Psoas muscle (tissue), 8 donors: ENCODE measurements around the gene PCDHGA7. TPM values are rescaled to one million over a fixed set of nuclear protein-coding genes. Genes with fewer than 3 reads are reported as not detected.
"Not testable (repeated sequence)": the region's sequence is repeated elsewhere in the genome, so short reads cannot be mapped to it uniquely, and the experiment has no call there.

Experiments used
- ATAC-seq, 4 donors: fragments of 200-7000 bp; cut with Tn5 transposase; one replicate each; pipeline ENCODE4 v1.9.1; 2020; ENCODE audit warnings: moderate library complexity in 3 of 4, mild to moderate bottlenecking in 2 of 4
- DNase-seq, 2 donors: peaks; one replicate each; pipeline ENCODE4 v3.0.0-alpha.2; 2020
- H3K27ac ChIP-seq: fragments of 200-600 bp; one replicate; pipeline ENCODE4 v1.8.0; 2022
- H3K27me3 ChIP-seq, 3 donors: fragments of 200-600 bp in 1 of 3; one replicate each; pipeline versions ENCODE4 v1.6.1 to v1.8.0; 2013 to 2022; ENCODE audit warnings: low read length in 2 of 3, mild to moderate bottlenecking in 2 of 3, moderate library complexity in 1 of 3; ENCODE audit not compliant: insufficient read depth in 3 of 3
- H3K36me3 ChIP-seq, 2 donors: fragments of 200-600 bp in 1 of 2; one replicate each; pipeline versions ENCODE4 v1.6.1 to v1.8.0; 2013 to 2022; ENCODE audit warnings: low read depth in 1 of 2, mild to moderate bottlenecking in 1 of 2, moderate library complexity in 1 of 2; ENCODE audit not compliant: insufficient read depth in 1 of 2
- H3K4me1 ChIP-seq: fragments of 200-600 bp; one replicate; pipeline ENCODE4 v1.8.0; 2022
- H3K4me3 ChIP-seq: fragments of 200-600 bp; one replicate; pipeline ENCODE4 v1.8.0; 2022; ENCODE audit warnings: mild to moderate bottlenecking
- H3K9me3 ChIP-seq: fragments of 200-600 bp; one replicate; pipeline ENCODE4 v1.8.0; 2022
- WGBS, 3 donors: extraction: QIAGEN DNeasy Blood & Tissue Kit; methylation state at CpG; one replicate each; pipeline versions ENCODE4 v1.1.6 to v1.1.7; 2013; 5-methylcytosine and 5-hydroxymethylcytosine counted together
- intact Hi-C, 2 donors: fragments of 100-400 bp; cut with DNase I; formaldehyde crosslinking; loops; one replicate each; pipeline versions ENCODE4 v1.11.0 to v1.14.2; 2022
- polyA plus RNA-seq, 3 donors: library from polyadenylated mRNA; stranded (reverse); fragments of 200-250 nt; gene quantifications; one replicate each; pipeline ENCODE4 v1.2.3, GENCODE V29; 2013
- total RNA-seq, 4 donors: library from RNA; stranded (reverse); fragmentation: NEBNext Ultra II Directional in 2 of 4; extraction: Animal tissue kit (Norgen Biotek cat#: 25700) in 2 of 4; gene quantifications; one replicate each; pipeline versions ENCODE4 v1.2.1 to v1.2.4, GENCODE V29; 2021 to 2023
- TF ChIP-seq, protein P1 (sequence below): fragments of 200-600 bp; IDR thresholded peaks from one replicate; pipeline ENCODE4 v1.8.0; 2022; ENCODE audit warnings: antibody characterized with exemption
- donor health status: healthy with polysubstance abuse.
- donor health status: DM: no; HTN: no; CAD: no; lungs with moderate emphysema.
- donor health status: Bipolar disorder and iron deficiency.
- donor health status: healthy.
- donor health status: DM: yes; HTN: yes; CAD: no.
- donor health status: DM: no; HTN: no; CAD: no.
- donor health status: DM: no; HTN: no; CAD: no.
- donor health status: DM: yes; HTN: yes; CAD: no.

Gene PCDHGA7
- total and polyA plus RNA-seq, 7 donors, result 0.07 to 2.2 (median 0.97) TPM

DNA sequence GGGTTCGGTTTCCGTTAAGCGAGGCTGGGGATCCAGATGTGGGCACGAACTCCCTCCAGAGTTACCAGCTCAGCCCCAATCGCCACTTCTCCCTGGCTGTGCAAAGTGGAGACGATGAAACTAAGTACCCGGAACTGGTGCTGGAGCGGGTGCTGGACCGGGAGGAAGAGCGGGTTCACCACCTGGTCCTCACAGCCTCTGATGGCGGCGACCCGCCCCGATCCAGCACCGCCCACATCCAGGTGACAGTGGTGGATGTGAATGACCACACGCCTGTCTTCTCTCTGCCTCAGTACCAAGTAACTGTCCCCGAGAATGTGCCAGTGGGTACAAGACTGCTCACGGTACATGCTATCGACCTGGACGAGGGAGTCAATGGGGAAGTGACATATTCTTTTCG is 803 bp downstream of the PCDHGA7 start:
- ATAC-seq, result no peak
- TF ChIP-seq, protein P1, sequence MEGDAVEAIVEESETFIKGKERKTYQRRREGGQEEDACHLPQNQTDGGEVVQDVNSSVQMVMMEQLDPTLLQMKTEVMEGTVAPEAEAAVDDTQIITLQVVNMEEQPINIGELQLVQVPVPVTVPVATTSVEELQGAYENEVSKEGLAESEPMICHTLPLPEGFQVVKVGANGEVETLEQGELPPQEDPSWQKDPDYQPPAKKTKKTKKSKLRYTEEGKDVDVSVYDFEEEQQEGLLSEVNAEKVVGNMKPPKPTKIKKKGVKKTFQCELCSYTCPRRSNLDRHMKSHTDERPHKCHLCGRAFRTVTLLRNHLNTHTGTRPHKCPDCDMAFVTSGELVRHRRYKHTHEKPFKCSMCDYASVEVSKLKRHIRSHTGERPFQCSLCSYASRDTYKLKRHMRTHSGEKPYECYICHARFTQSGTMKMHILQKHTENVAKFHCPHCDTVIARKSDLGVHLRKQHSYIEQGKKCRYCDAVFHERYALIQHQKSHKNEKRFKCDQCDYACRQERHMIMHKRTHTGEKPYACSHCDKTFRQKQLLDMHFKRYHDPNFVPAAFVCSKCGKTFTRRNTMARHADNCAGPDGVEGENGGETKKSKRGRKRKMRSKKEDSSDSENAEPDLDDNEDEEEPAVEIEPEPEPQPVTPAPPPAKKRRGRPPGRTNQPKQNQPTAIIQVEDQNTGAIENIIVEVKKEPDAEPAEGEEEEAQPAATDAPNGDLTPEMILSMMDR, result no peak
- H3K9me3 ChIP-seq, result no peaks in the 10 kb centered on the region

DNA sequence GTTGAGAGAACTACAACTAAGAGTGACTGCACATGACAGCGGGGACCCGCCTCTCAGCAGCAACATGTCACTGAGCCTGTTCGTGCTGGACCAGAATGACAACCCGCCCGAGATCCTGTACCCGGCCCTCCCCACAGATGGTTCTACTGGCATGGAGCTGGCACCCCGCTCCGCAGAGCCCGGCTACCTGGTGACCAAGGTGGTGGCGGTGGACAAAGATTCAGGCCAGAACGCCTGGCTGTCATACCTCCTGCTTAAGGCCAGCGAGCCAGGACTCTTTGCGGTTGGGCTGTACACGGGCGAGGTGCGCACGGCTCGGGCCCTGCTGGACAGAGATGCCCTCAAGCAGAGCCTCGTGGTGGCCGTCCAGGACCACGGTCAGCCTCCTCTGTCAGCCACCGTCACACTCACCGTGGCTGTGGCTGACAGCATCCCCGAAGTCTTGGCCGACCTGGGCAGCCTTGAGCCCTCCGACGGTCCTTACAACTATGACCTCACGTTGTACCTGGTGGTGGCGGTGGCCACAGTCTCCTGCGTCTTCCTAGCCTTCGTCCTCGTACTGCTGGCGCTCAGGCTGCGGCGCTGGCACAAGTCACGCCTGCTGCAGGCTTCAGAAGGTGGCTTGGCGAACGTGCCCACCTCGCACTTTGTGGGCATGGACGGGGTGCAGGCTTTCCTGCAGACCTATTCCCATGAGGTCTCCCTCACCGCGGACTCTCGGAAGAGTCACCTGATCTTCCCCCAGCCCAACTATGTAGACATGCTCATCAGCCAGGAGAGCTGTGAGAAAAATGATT is 2.1 kb downstream of the PCDHGA7 start:
- no peaks in the 10 kb centered on the region for H3K9me3 ChIP-seq
- intact Hi-C loops, result no loop called here
- H3K27me3 ChIP-seq, result peaks cover 0 to 38% (median 7%) of the 10 kb centered on the region in 3 donors
- 49 to 63% (median 49%) methylated on average over 41 to 43 of the region's 43 CpGs for WGBS, 3 donors
- H3K4me1 ChIP-seq, result no peaks in the 10 kb centered on the region
- TF ChIP-seq, protein P1, result no peak
- no peak for ATAC-seq
- no peak overlapping the region for H3K4me3 ChIP-seq
- H3K36me3 ChIP-seq, result no peaks in the 10 kb centered on the region
- DNase-seq, result no peak
- H3K27ac ChIP-seq, result no peak overlapping the region

More for the DNA sequence above, 803 bp downstream of the PCDHGA7 start:
- no peaks in the 10 kb centered on the region for H3K4me1 ChIP-seq
- peaks cover 0 to 29% (median 2%) of the 10 kb centered on the region in 3 donors for H3K27me3 ChIP-seq
- H3K36me3 ChIP-seq, result no peaks in the 10 kb centered on the region
- H3K4me3 ChIP-seq, result peak overlapping the region; percentile 58
- DNase-seq, result no peak
- H3K27ac ChIP-seq, result no peak overlapping the region
- intact Hi-C loops, result no loop called here
- WGBS, 3 donors, result 38 to 47% (median 45%) methylated on average over 21 of the region's 21 CpGs

DNA sequence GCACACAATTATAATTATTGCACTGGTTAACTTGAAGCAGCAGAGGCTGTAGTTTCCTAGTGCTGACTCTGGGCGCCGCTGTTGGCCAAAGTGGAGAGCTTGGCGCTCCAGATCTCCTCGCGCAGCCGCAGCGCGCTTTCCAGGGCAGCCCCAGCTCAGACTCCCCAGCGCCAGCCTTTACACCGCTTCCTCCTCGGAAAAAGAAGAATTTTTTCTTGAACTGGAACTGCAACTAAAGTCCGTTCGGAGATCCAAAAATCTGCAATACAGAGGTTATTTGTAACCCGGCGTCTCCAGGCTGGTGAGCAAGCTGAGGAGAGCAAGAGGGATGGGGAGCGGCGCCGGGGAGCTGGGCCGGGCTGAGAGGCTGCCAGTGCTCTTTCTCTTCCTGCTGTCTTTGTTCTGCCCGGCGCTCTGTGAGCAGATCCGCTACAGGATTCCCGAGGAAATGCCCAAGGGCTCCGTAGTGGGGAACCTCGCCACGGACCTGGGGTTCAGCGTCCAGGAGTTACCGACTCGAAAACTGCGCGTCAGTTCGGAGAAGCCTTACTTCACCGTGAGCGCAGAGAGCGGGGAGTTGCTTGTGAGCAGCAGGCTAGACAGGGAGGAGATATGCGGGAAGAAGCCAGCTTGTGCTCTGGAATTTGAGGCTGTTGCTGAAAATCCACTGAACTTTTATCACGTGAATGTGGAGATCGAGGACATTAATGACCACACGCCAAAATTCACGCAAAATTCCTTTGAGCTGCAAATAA is 5.2 kb downstream of the PCDHGA7 start, which contains the start of gene PCDHGB4:
PCDHGB4 (plus strand) TSS at position 142 of the 755 bp plus-strand sequence; CDS start at position 329, 187 bp downstream.
- H3K36me3 ChIP-seq, H3K4me1 ChIP-seq, H3K27ac ChIP-seq, intact Hi-C loops, H3K9me3 ChIP-seq: not testable (repeated sequence)
- 6 to 13% (median 12%) methylated on average over 20 to 21 of the region's 40 CpGs for WGBS, 3 donors
- Histone ChIP-seq H3K4me3 (peak within 1 kb of the TSS; percentile 55), H3K27me3 (peaks cover 0 to 40% (median 12%) of the 10 kb centered on the region in 3 donors)
- DNase-seq (peak; percentile 40 to 73), ATAC-seq (peak; percentile 86 to 94 (median 90))
- TF ChIP-seq, protein P1, result peak; percentile 54

DNA sequence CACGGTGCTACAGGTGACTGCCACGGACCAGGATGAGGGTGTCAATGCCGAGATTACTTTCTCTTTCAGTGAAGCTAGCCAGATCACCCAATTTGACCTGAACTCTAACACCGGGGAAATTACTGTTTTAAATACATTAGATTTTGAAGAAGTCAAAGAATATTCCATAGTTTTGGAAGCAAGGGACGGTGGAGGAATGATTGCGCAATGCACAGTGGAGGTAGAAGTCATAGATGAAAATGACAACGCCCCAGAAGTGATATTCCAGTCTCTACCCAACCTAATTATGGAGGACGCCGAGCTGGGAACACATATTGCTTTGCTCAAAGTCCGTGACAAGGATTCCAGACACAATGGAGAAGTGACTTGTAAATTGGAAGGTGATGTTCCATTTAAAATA is 6.1 kb downstream of the PCDHGA7 start:
- ATAC-seq, result no peak
- Histone ChIP-seq H3K27ac (no peak overlapping the region), H3K27me3 (peaks cover 0 to 38% (median 13%) of the 10 kb centered on the region in 3 donors), H3K36me3 (no peaks in the 10 kb centered on the region), H3K4me1 (no peaks in the 10 kb centered on the region), H3K9me3 (no peaks in the 10 kb centered on the region), H3K4me3 (peak overlapping the region; percentile 31)
- TF ChIP-seq, protein P1, result no peak
- 46 to 57% (median 52%) methylated on average over 10 of the region's 10 CpGs for WGBS, 3 donors
- intact Hi-C loops, result no loop called here
- no peak for DNase-seq
